IPS-15b (cell line): ENCODE results near the gene PRKAG2.

Experiments used
- H3K27me3 ChIP-seq: one replicate; pipeline ENCODE4 v1.6.1; 2013; ENCODE audit warnings: low read length; ENCODE audit not compliant: control insufficient read depth, insufficient read depth
- H3K36me3 ChIP-seq: one replicate; pipeline ENCODE4 v1.6.1; 2013; ENCODE audit warnings: low read length; ENCODE audit not compliant: control insufficient read depth, insufficient read depth
- H3K4me1 ChIP-seq: one replicate; pipeline ENCODE4 v1.6.1; 2013; ENCODE audit warnings: mild to moderate bottlenecking, low read length; ENCODE audit not compliant: control insufficient read depth, insufficient read depth
- H3K4me3 ChIP-seq: one replicate; pipeline ENCODE4 v1.5.1; 2013; ENCODE audit warnings: low read depth, low read length
- H3K9ac ChIP-seq: one replicate; pipeline ENCODE4 v1.6.1; 2013; ENCODE audit warnings: low read depth, mild to moderate bottlenecking, low read length
- H3K9me3 ChIP-seq: one replicate; pipeline ENCODE4 v1.6.1; 2013; ENCODE audit warnings: mild to moderate bottlenecking, low read length; ENCODE audit not compliant: control insufficient read depth, insufficient read depth

Gene PRKAG2

GRCh38 chr7:151570366-151570915 lies 306.5 kb downstream of the PRKAG2 start:
- Histone ChIP-seq H3K4me3 (no peak overlapping the region), H3K36me3 (no peaks in the 10 kb centered on the region), H3K27me3 (no peaks in the 10 kb centered on the region), H3K9ac (no peak overlapping the region), H3K9me3 (no peaks in the 10 kb centered on the region), H3K4me1 (peaks cover 3% of the 10 kb centered on the region)

GRCh38 chr7:151568956-151569940 lies 307.7 kb downstream of the PRKAG2 start:
- Histone ChIP-seq H3K9ac (no peak overlapping the region), H3K4me3 (no peak overlapping the region), H3K9me3 (no peaks in the 10 kb centered on the region), H3K4me1 (peaks cover 3% of the 10 kb centered on the region), H3K36me3 (no peaks in the 10 kb centered on the region), H3K27me3 (no peaks in the 10 kb centered on the region)

- H3K36me3 ChIP-seq, result no peaks in the 10 kb centered on the region
- no peak overlapping the region for H3K4me3 ChIP-seq
- H3K27me3 ChIP-seq, result no peaks in the 10 kb centered on the region
- H3K9me3 ChIP-seq, result no peaks in the 10 kb centered on the region
- H3K9ac ChIP-seq, result no peak overlapping the region
- peaks cover 3% of the 10 kb centered on the region for H3K4me1 ChIP-seq
Measured at GRCh38 chr7:151566897-151567320, 310.0 kb downstream of the PRKAG2 start.

- Histone ChIP-seq H3K9me3 (no peaks in the 10 kb centered on the region), H3K9ac (no peak overlapping the region)
Measured at GRCh38 chr7:151565541-151565940, 311.4 kb downstream of the PRKAG2 start.

GRCh38 chr7:151560243-151560642 lies 316.7 kb downstream of the PRKAG2 start:
- Histone ChIP-seq H3K9me3 (no peaks in the 10 kb centered on the region), H3K27me3 (no peaks in the 10 kb centered on the region), H3K4me3 (no peak overlapping the region), H3K4me1 (no peaks in the 10 kb centered on the region), H3K36me3 (no peaks in the 10 kb centered on the region), H3K9ac (no peak overlapping the region)

More at GRCh38 chr7:151565541-151565940, 311.4 kb downstream of the PRKAG2 start:
- no peaks in the 10 kb centered on the region for H3K36me3 ChIP-seq
- no peak overlapping the region for H3K4me3 ChIP-seq
- H3K27me3 ChIP-seq, result no peaks in the 10 kb centered on the region
- peaks cover 3% of the 10 kb centered on the region for H3K4me1 ChIP-seq

- Histone ChIP-seq H3K4me1 (no peaks in the 10 kb centered on the region), H3K9me3 (no peaks in the 10 kb centered on the region), H3K4me3 (no peak overlapping the region), H3K9ac (no peak overlapping the region), H3K36me3 (no peaks in the 10 kb centered on the region), H3K27me3 (no peaks in the 10 kb centered on the region)
Measured at GRCh38 chr7:151559557-151560183, 317.2 kb downstream of the PRKAG2 start.

- Histone ChIP-seq H3K4me3 (no peak overlapping the region), H3K36me3 (no peaks in the 10 kb centered on the region), H3K27me3 (no peaks in the 10 kb centered on the region), H3K9ac (no peak overlapping the region), H3K4me1 (no peaks in the 10 kb centered on the region), H3K9me3 (no peaks in the 10 kb centered on the region)
Measured at GRCh38 chr7:151558575-151558974, 318.3 kb downstream of the PRKAG2 start.

- Histone ChIP-seq H3K27me3 (no peaks in the 10 kb centered on the region), H3K9ac (no peak overlapping the region), H3K4me1 (no peaks in the 10 kb centered on the region), H3K36me3 (no peaks in the 10 kb centered on the region), H3K9me3 (no peaks in the 10 kb centered on the region), H3K4me3 (no peak overlapping the region)
Measured at GRCh38 chr7:151556592-151556991, 320.3 kb downstream of the PRKAG2 start.

GRCh38 chr7:151553356-151553755 lies 323.6 kb downstream of the PRKAG2 start:
- Histone ChIP-seq H3K4me1 (no peaks in the 10 kb centered on the region), H3K4me3 (no peak overlapping the region), H3K36me3 (no peaks in the 10 kb centered on the region), H3K9ac (no peak overlapping the region), H3K27me3 (no peaks in the 10 kb centered on the region), H3K9me3 (no peaks in the 10 kb centered on the region)

GRCh38 chr7:151552352-151553028 lies 324.4 kb downstream of the PRKAG2 start:
- no peaks in the 10 kb centered on the region for H3K27me3 ChIP-seq
- no peaks in the 10 kb centered on the region for H3K4me1 ChIP-seq
- H3K36me3 ChIP-seq, result no peaks in the 10 kb centered on the region
- H3K9ac ChIP-seq, result no peak overlapping the region
- no peak overlapping the region for H3K4me3 ChIP-seq
- H3K9me3 ChIP-seq, result no peaks in the 10 kb centered on the region

GRCh38 chr7:151551820-151552219 lies 325.1 kb downstream of the PRKAG2 start:
- Histone ChIP-seq H3K9ac (no peak overlapping the region), H3K4me3 (no peak overlapping the region), H3K9me3 (no peaks in the 10 kb centered on the region), H3K27me3 (no peaks in the 10 kb centered on the region), H3K36me3 (no peaks in the 10 kb centered on the region), H3K4me1 (no peaks in the 10 kb centered on the region)
